ENCODE data around the gene NPHP4.
"Not testable (repeated sequence)": the region's sequence is repeated elsewhere in the genome, so short reads cannot be mapped to it uniquely, and the experiment has no call there.

NPHP4 gene

GRCh38 chr1:5865056-5865455 lies 127.2 kb downstream of the NPHP4 start:
- no peak for DNase-seq

- DNase-seq = no peak
These were observed 128.0 kb downstream of the NPHP4 start for GRCh38 chr1:5864256-5864655.

GRCh38 chr1:5863238-5863637 lies 129.0 kb downstream of the NPHP4 start:
- no peak for DNase-seq

DNA sequence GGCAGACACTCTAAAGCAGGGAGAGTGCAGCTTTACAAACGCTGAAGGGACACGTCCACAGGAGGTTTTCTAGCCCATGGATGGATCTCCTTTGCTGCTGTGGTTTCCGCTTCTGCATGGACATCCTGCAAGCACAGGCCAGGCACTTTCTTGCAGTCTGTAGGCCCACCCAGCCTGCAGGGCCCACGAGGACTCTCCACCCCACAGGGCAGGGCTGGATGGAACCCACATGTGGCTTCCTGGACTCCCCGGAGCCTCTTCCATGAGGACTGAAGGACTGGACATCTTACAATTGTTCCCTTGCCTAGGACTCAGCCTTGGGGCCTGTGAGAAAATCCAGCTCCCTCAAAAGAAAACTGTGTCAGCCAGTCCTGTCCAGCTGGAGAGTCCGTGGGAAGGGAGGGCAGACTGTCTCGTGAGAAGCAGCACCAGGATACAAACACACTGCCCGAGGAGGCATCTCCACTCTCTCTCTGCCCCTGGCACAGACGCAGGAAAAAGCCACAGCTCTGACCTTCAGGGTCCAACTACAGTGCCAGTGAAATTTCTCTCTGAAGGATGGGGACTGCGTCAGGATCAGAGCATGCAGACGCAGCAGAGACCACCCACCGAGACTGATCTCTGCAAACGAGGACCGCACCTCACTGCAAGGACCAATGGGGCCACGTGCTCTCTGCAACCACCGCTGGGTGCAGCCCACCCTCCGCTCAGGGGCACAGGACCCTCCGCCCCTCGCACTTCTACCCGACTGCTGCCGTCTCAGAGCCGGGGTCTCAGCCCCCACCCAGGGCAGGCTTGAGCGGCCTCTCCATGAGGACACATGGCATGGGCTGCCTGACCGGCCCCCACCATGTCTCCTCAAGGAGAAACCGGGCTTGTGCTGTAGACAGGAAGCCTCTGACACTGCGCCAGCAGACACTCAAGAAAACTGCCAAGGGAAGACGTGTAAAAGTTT lies 130.1 kb downstream of the NPHP4 start:
- no peak for DNase-seq

DNA sequence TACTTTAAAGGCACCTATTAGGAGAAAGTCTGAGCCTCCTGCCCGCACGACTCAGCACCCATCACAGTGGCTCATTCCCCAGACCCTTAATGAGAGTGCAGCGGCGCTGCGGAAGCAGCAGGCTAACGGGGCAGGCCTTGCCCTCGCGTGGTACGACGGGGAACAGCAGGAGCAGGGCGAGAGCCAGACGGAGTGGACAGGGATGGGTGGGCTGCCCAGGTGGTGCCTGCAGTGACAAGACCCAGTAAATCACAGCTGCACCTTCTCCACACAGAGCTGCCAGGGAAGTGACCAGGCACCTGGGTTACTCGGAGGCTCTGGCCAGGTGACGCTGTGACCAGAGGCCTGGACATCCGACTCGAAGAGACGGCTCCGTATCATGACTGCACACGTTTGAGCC lies 131.9 kb downstream of the NPHP4 start:
- DNase-seq = no peak

GRCh38 chr1:5859766-5860165 lies 132.5 kb downstream of the NPHP4 start:
- no peak for DNase-seq

- DNase-seq = no peak
These were observed 133.3 kb downstream of the NPHP4 start for GRCh38 chr1:5858844-5859407.

- no peak for DNase-seq
These were observed 134.0 kb downstream of the NPHP4 start for GRCh38 chr1:5858246-5858645.

DNA sequence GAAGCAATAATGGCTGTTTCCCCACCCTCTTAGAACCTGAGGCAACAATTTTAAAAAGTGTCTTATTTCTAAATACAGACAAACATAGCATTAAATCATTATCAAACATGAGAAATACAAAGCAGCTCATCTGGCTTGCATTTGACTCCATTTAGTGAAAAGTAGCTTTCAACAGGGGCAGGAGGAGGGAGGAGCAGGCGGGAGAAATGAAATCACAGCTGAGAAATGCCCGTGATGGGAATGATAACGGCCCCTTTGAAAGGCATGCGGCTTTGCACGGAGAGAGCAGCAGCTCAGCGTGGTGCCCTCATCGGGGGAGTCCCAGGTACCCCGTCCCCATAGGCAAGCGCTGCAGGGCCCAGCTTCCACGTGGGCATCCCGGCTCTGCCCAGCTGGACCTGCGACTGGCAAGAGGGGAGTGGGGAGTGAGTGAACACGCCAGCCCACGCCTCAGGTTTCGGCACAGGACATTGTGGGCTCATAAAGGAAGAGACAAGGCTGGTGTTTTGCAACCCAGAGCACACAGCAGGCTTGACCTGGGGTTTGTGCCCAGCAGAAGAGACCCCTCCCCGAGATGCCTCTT lies 134.6 kb downstream of the NPHP4 start:
- no peak for DNase-seq

- DNase-seq = no peak
These were observed 135.2 kb downstream of the NPHP4 start for GRCh38 chr1:5857011-5857410.

DNA sequence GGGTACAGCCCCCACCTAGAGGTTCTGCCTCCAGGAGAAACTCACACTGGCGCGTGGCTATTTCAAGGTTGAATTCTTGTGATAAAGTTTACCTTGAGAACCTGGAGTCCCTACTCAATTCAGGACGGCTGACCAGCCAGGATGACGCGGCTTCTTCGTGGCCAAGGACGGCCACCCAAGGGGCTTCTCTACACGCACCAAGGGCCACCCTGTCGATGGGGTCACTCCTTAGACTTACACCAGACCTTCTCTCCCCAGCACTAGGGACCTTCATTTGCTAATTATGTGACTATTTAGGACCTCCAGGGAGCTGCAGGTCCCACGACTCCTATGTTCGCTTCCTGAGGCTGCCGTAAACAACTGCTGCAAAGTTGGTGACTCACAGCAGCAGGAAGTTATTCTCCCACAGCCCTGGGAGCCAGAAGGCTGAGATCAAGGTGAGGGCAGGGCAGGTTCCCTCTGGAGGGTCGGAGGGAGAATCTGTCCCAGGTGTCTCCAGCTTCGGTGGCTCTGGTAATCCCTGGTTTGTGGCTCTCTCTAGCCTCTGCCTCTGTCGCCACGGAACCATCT lies 135.9 kb downstream of the NPHP4 start:
- DNase-seq = no peak

DNA sequence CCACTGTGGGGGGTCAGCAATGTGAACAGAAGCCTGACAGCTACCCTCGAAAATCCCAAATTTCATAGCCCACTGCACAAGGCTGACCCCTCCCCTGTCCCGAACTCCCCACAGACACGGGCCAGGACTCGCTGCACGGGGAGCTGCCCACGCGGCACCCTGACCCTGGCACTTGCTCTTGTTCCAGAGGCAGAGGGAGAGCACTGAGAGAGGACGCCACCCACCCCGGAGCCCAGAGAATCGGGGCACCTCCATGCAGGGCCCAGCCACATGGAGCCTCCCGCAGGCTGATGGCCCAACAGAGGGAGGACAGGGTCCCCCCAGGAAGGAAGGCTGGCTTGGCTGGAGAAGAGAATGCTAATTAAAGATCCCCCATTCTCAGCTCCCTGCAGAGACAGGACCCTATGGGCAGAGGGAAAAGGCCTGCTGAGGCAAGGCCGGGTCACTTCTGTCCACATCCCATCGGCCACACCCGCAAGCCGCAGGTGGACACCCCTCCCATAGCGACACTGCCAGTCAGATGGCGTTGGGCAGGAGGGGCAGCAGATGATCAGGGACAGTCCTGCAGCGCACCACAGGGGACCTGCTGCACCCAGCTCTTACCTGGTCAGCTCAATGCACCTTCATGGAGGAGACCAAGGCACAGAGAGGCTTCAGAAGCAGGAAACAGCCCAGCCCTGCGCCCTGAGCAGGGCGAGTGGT lies 136.9 kb downstream of the NPHP4 start:
- DNase-seq = no peak

DNA sequence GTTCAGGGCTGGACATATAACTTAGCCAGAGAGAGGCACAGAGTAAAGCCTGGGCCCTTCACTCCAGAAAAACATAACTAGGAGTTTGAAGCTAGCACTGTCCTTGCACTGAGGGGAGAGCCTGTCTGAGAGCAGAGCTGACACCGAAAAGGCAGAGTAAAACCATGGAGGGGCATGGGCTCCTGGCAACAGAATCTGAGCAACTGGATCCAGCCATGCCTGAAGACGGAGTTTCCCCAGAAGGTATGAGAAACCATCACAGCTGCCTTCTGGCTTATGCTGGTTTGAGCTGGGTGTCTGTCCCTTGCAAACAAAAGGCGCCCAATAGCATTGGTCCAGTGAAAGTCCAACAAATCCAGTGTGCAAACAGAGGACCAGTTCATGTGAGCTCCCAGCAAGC lies 137.5 kb downstream of the NPHP4 start:
- no peak for DNase-seq

DNA sequence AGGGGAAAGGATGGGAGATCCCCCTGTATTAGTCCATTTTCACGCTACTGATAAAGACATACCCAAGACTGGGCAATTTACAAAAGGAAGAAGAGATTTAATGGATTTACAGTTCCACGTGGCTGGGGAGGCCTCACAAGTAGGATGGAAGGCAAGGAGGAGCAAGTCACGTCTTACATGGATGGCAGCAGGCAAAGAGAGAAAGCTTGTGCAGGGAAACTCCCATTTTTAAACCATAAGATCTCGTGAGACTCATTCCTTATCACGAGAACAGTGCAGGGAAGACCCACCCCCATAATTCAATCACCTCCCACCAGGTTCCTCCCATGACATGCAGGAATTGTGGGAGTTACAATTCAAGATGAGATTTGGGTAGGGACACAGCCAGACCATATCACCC lies 138.4 kb downstream of the NPHP4 start:
- DNase-seq = not testable (repeated sequence)

GRCh38 chr1:5850503-5850902 lies 141.7 kb downstream of the NPHP4 start:
- DNase-seq = no peak

DNA sequence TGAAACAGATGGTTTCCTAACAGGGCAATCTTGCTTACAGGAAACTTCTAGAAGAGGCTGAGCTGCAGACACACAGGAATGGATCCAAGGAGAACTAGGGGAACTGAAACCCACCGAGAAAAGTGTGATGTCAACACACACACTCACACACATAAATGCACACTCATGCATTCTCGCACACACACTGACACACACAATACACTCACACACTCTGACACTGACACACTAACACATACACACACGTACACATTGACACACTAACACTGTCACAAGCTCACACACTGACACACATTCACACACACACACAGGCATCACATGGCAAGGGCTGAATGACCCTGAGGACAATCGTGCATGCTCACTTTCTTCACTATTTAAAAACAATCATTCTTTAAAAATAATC lies 142.7 kb downstream of the NPHP4 start:
- no peak for DNase-seq

DNA sequence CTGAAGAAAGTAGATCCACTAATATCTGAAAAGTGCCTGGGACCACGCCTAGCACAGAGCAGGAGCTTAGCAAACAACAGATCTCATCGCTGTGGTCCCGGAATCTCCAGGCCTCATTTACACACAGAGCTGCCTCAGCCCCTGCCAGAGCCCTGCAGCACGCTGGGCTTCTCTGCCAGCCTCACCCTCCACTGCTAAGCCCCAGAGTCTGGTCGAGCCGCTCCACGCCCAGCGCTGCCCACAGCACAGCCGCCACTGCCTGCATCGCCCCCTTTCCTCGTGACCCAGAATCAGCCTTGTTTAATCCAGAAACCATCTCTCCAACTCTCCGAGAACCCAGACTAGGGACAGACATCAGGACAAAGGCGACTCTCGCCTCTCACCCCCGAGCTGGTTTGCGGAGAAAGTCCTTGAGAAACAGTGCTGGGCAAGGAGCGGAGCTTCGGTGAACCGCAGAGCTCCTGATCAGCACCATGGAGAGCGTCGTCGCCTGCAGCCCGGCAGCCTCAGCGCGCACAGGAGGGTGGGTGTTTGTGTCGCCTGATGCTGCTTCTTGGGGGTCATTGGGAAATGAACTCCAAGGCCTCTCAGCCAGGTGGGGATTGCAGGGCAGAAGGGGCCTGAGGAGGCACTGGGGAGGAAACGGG lies 145.1 kb downstream of the NPHP4 start:
- DNase-seq = no peak

DNA sequence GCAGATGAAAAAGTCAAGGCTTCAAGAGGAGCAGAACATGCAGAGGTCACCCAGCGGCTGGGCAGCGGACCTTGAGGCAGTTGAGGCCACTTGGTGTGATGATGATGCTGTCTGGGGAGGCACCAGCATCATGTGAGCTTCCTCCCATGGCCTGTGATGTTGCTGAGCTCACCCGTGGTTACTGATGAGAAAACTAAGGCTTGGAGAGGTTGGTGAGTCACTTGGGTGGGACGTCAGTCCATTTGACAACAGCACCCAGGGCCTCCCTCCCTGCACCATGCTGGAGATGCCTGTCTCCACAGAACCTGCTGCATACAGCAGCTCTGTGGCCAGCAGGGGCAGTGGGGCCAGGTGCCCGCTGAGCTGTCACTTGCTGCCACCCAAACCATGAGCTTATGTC lies 146.8 kb downstream of the NPHP4 start:
- no peak for DNase-seq

GRCh38 chr1:5844442-5844841 lies 147.8 kb downstream of the NPHP4 start:
- DNase-seq = no peak

- no peak for DNase-seq
These were observed 148.6 kb downstream of the NPHP4 start for GRCh38 chr1:5843521-5844096.

DNA sequence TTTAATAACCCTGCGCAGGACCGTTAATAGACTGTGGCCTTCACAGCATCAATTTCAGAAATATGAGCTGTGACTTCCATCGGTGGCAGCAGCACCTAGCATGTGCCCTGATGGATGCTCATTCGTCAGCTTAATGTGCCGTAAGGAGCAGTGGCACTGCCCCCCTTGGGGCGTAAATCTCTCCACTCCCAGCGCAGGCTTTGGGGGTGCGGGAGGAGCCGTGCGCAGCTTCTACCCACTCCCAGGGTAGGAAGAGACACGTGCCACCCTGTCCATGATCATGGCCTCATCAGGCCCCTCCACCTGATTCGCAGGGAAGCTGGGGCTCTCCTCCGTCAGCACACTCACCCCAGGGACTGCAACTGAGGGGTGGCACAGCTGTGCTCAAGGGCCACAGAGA lies 149.5 kb downstream of the NPHP4 start:
- DNase-seq = no peak

GRCh38 chr1:5840551-5841001 lies 151.6 kb downstream of the NPHP4 start:
- DNase-seq = no peak

Data from NCI-H446 treated with DMSO at 0.1 percent for 48 hours (cell line).